Karpas-422 (cell line): Measurements from ENCODE around the gene ST6GALNAC2. TPM values are rescaled to one million over a fixed set of nuclear protein-coding genes. Genes with fewer than 3 reads are reported as not detected.
"Not testable (repeated sequence)": the region's sequence is repeated elsewhere in the genome, so short reads cannot be mapped to it uniquely, and the experiment has no call there.

Experiments used
- DNase-seq: peaks from one replicate; pipeline ENCODE4 v3.0.0-alpha.2; 2015
- H2AFZ ChIP-seq: fragments of 200-600 bp; sonication (generic); 2 replicates; pipeline ENCODE4 v1.6.1; 2014; ENCODE audit warnings: antibody characterized with exemption, low read length, mixed read lengths
- H3K27ac ChIP-seq: fragments of 200-600 bp; sonication (generic); 2 replicates; pipeline ENCODE4 v1.5.1; 2014; ENCODE audit warnings: mild to moderate bottlenecking, low read length, moderate library complexity
- H3K27me3 ChIP-seq: fragments of 200-600 bp; sonication (generic); 2 replicates; pipeline ENCODE4 v1.6.1; 2014; ENCODE audit warnings: low read length, mixed read lengths
- H3K36me3 ChIP-seq: fragments of 200-600 bp; sonication (generic); 2 replicates; pipeline ENCODE4 v1.6.1; 2014; ENCODE audit warnings: low read length, mixed read lengths; ENCODE audit not compliant: insufficient read depth
- H3K4me1 ChIP-seq: fragments of 200-600 bp; sonication (generic); 2 replicates; pipeline ENCODE4 v1.6.1; 2014; ENCODE audit warnings: mild to moderate bottlenecking, low read length, mixed read lengths
- H3K4me2 ChIP-seq: fragments of 200-600 bp; sonication (generic); 2 replicates; pipeline ENCODE4 v1.6.1; 2014; ENCODE audit warnings: low read length, low read depth, mild to moderate bottlenecking; ENCODE audit not compliant: poor library complexity, severe bottlenecking
- H3K4me3 ChIP-seq: fragments of 200-600 bp; sonication (generic); 2 replicates; pipeline ENCODE4 v1.5.1; 2014; ENCODE audit warnings: mild to moderate bottlenecking, antibody characterized with exemption, low read length, mixed read lengths
- H3K79me2 ChIP-seq: fragments of 200-600 bp; sonication (generic); 2 replicates; pipeline ENCODE4 v1.6.1; 2014; ENCODE audit warnings: mild to moderate bottlenecking, low read length, mixed read lengths
- H3K9ac ChIP-seq: fragments of 200-600 bp; sonication (generic); 2 replicates; pipeline ENCODE4 v1.6.0; 2014; ENCODE audit warnings: low read length
- H3K9me2 ChIP-seq: fragments of 200-600 bp; sonication (generic), shearing (Covaris generic); replicated peaks from 2 replicates; pipeline ENCODE4 v1.6.0; 2014; ENCODE audit warnings: mild to moderate bottlenecking, low read length, moderate library complexity; ENCODE audit not compliant: insufficient read depth
- H3K9me3 ChIP-seq: fragments of 300-700, 200-600 bp; sonication (generic); 2 replicates; pipeline ENCODE4 v1.6.1; 2014; ENCODE audit warnings: low read length, mixed read lengths
- H4K20me1 ChIP-seq: fragments of 200-600 bp; sonication (generic); 2 replicates; pipeline ENCODE4 v1.6.1; 2014; ENCODE audit warnings: mild to moderate bottlenecking, antibody characterized with exemption, low read length, low read depth; ENCODE audit not compliant: insufficient read depth
- total RNA-seq: library from RNA; depleted of rRNA; stranded (reverse); fragments of >200 nt; shearing (Covaris generic); gene quantifications from 2 replicates; pipeline ENCODE4 v1.2.3, GENCODE V29; 2014; ENCODE audit warnings: low replicate concordance

ST6GALNAC2 gene
- total RNA-seq, 1 experiment from 2014 or later, result not detected

GRCh38 chr17:76528528-76529223 lies 57.0 kb downstream of the ST6GALNAC2 start:
- Histone ChIP-seq H4K20me1 (no peaks in the 10 kb centered on the region), H3K9me2 (no peaks in the 10 kb centered on the region), H2AFZ (peak overlapping the region; percentile 93), H3K36me3 (no peaks in the 10 kb centered on the region), H3K9me3 (no peaks in the 10 kb centered on the region), H3K4me3 (peak overlapping the region; percentile 67), H3K79me2 (no peaks in the 10 kb centered on the region), H3K4me1 (peaks cover 26% of the 10 kb centered on the region), H3K27me3 (no peaks in the 10 kb centered on the region), H3K4me2 (peak overlapping the region; percentile 78), H3K27ac (peak overlapping the region; percentile 65), H3K9ac (peak overlapping the region; percentile 77)
- peak; percentile 75 for DNase-seq

DNA sequence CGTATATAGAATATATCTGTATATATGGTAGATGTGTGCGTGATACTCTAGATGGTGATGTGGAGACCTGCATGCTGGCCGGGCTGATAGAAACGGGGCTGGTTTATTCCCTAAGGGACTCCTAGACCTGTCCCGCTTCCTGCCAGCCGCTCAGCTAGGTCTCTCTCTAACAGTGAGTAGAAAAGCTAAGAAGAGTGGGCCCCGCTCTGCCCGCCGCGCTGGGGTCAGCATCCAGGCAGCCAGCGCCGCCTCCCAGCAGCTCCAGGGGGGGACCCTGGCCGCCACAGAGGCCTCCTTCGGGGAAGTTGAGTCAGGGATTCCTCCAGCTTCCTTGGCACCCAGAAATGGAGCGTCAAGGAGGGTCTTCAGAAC lies 57.5 kb downstream of the ST6GALNAC2 start:
- peak overlapping the region; percentile 78 for H3K4me2 ChIP-seq

GRCh38 chr17:76527430-76528111 lies 58.1 kb downstream of the ST6GALNAC2 start:
- no peaks in the 10 kb centered on the region for H3K27me3 ChIP-seq
- H3K9me2 ChIP-seq, result no peaks in the 10 kb centered on the region
- H3K27ac ChIP-seq, result no peak overlapping the region
- H3K4me1 ChIP-seq, result peaks cover 29% of the 10 kb centered on the region
- peak overlapping the region; percentile 78 for H3K4me2 ChIP-seq
- peak overlapping the region; percentile 97 for H2AFZ ChIP-seq
- H3K36me3 ChIP-seq, result no peaks in the 10 kb centered on the region
- H3K4me3 ChIP-seq, result peak overlapping the region; percentile 67
- no peaks in the 10 kb centered on the region for H3K9me3 ChIP-seq
- peak overlapping the region; percentile 64 for H3K9ac ChIP-seq
- peak; percentile 50 for DNase-seq
- H4K20me1 ChIP-seq, result no peaks in the 10 kb centered on the region
- H3K79me2 ChIP-seq, result no peaks in the 10 kb centered on the region

More for the DNA sequence above, 57.5 kb downstream of the ST6GALNAC2 start:
- Histone ChIP-seq H3K9ac (peak overlapping the region; percentile 77), H3K9me2 (no peaks in the 10 kb centered on the region), H3K79me2 (no peaks in the 10 kb centered on the region), H3K27ac (peak overlapping the region; percentile 65), H3K4me3 (peak overlapping the region; percentile 67), H4K20me1 (no peaks in the 10 kb centered on the region), H3K4me1 (peaks cover 29% of the 10 kb centered on the region), H3K9me3 (no peaks in the 10 kb centered on the region), H3K36me3 (no peaks in the 10 kb centered on the region), H2AFZ (peak overlapping the region; percentile 93; the same call in 1 of the 2 replicates), H3K27me3 (no peaks in the 10 kb centered on the region)
- peak; percentile 86 for DNase-seq

DNA sequence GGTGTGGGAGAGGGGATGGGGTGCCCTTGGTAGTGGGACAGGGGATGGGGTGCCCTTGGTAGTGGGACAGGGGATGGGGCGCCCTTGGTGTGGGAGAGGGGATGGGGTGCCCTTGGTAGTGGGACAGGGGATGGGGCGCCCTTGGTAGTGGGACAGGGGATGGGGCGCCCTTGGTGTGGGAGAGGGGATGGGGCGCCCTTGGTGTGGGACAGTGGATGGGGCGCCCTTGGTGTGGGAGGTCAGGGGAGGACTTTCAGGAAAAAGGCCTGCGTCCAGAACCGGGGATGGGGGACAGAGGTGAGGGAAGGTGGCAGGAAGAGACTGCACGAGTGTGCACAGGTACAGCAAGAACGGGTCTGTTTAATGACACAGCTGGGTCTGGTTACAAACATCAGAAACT lies 58.6 kb downstream of the ST6GALNAC2 start:
- H3K9me2 ChIP-seq, H3K9me3 ChIP-seq, H3K4me3 ChIP-seq, H3K27ac ChIP-seq, DNase-seq, H4K20me1 ChIP-seq, H3K27me3 ChIP-seq, H3K79me2 ChIP-seq, H2AFZ ChIP-seq, H3K36me3 ChIP-seq: not testable (repeated sequence)
- Histone ChIP-seq H3K4me2 (peak overlapping the region; percentile 78), H3K4me1 (peaks cover 29% of the 10 kb centered on the region), H3K9ac (peak overlapping the region; percentile 64; the same call in 1 of the 2 replicates)

DNA sequence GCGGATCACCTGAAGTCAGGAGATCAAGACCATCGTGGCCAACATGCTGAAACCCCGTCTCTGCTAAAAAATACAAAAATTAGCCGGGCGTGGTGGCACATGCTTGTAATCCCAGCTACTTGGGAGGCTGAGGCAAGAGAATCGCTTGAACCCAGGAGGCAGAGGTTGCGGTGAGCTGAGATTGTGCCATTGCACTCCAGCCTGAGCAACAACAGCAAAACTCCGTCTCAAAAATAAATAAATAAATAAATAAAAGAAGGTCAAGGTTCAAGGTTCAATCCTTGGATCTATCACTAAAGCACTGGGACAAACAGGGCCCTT lies 60.2 kb downstream of the ST6GALNAC2 start:
- not testable (repeated sequence) for H3K27ac ChIP-seq, H2AFZ ChIP-seq, H3K36me3 ChIP-seq, H3K9me2 ChIP-seq, H3K9ac ChIP-seq, H3K9me3 ChIP-seq, H3K27me3 ChIP-seq, H4K20me1 ChIP-seq, H3K4me2 ChIP-seq, H3K4me3 ChIP-seq, H3K79me2 ChIP-seq, DNase-seq
- peaks cover 29% of the 10 kb centered on the region for H3K4me1 ChIP-seq

DNA sequence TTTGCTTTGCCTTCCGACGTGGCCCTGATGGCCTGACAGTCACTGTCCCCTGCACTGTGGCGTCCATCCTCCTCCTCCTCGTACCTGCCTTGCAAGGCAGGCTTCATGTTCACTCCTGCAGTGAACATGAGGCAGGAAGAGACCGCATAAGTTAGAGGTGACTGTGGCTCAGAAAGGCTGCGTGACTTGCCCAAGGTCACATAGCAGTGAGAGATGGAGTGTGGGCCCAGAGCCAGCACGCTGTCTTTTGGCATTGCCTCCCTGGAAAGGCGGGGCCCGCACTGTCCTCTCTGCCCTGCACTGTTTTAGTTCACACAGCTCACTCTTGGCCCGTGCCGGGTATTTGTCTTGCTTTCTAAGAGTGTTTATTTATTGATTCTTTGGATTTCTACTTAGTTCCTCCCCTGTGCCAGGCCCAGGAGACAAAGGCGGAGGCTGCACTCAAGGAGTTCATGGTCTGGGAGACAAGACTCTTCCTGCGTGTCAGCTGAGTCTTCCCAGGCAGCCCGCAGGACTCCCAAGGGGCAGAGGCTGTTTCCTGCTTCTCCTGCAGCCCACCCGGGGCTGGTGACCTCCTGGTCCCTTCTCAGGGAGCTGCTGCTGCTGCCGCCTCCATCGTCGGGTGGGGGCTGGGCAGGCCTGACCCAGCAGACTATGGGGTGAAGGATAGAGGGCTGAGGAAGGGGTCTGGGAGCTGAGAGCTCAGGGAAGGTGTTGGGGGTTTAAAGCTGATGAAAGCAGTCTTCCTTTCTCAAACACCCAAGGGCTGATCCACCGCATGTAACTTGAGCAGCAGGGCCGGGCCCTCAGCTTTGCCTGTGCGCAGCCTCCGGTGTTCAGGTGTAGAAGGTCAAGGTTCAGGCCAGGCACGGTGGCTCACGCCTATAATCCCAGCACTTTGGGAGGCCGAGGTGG lies 60.8 kb downstream of the ST6GALNAC2 start:
- H3K27ac ChIP-seq, result no peak overlapping the region
- no peak for DNase-seq
- no peak overlapping the region for H2AFZ ChIP-seq
- no peaks in the 10 kb centered on the region for H3K36me3 ChIP-seq
- H4K20me1 ChIP-seq, result no peaks in the 10 kb centered on the region
- no peaks in the 10 kb centered on the region for H3K9me2 ChIP-seq
- H3K4me2 ChIP-seq, result no peak overlapping the region
- H3K4me3 ChIP-seq, result no peak overlapping the region
- H3K79me2 ChIP-seq, result no peaks in the 10 kb centered on the region
- no peaks in the 10 kb centered on the region for H3K27me3 ChIP-seq
- H3K9me3 ChIP-seq, result no peaks in the 10 kb centered on the region
- H3K4me1 ChIP-seq, result peaks cover 29% of the 10 kb centered on the region
- no peak overlapping the region for H3K9ac ChIP-seq

DNA sequence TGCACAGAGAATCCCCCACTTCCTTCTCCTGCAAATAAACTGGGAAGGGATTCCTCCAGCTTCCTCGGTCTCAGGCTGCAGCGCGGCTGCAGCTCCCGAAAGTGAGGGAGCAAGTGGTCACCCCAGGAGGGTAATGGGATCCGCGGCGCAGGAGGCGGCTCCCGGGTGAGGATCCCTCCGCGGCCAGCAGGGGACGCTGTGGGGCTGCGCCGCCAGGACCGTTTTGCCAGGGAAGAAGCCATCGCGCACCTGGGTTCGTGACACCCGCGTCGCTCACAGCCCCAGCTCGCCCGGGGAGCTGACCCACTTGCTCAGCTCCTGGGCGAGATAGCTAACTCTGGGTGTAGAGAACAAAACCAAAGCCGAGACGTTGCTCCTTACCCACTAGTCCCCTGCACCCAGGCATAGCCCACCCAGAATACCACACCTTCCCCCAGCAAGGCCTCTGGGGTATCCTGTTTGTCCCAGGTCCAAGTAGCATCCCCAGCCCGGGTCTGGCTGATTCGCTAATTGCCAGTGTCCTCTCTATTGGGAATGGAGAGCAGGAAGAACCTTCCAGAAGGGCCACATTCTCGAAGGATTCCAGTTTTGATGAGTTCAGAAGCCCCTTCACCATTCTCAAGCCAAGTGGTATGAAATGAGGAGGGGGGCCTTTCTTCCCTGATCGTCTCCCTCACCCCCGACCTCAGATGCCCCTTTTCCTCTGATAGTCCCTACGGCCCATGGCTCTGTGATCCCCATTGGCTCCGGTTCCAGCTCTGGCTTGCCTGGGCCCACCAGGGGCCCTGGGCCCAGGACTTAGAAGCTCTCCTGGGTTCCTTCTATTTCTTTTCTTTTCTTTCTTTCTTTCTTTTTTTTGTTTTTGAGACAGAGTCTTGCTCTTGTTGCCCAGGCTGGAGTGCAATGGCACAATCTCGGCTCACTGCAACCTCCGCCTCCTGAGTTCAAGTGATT lies 62.3 kb downstream of the ST6GALNAC2 start:
- Histone ChIP-seq H3K79me2 (no peaks in the 10 kb centered on the region), H3K36me3 (no peaks in the 10 kb centered on the region), H3K9me2 (no peaks in the 10 kb centered on the region), H3K4me3 (no peak overlapping the region), H3K4me2 (no peak overlapping the region), H3K27me3 (no peaks in the 10 kb centered on the region), H2AFZ (no peak overlapping the region), H3K9ac (0 out of 2 replicates have a peak overlapping the region, but pooled peaks have one; percentile 15), H3K4me1 (peaks cover 14% of the 10 kb centered on the region), H4K20me1 (no peaks in the 10 kb centered on the region), H3K27ac (no peak overlapping the region), H3K9me3 (no peaks in the 10 kb centered on the region)
- DNase-seq, result peak; percentile 89
